SIG-M5 treated with dmso at 0.1 percent for 504 hours (cell line): ENCODE data around the gene GPR137.
"Not testable (repeated sequence)": the region's sequence is repeated elsewhere in the genome, so short reads cannot be mapped to it uniquely, and the experiment has no call there.

ENCODE experiments used
- DNase-seq: peaks from one replicate; lab custom pipeline; 2025; ENCODE audit not compliant: unreplicated experiment; lab: John Stamatoyannopoulos, UW

Gene GPR137

GRCh38 chr11:64317325-64317960 is 31.8 kb downstream of the GPR137 start, which contains the start of gene TRMT112:
TSS of gene TRMT112 (minus strand) at chr11:64317559. CDS start at chr11:64317526, 33 bp downstream.
- DNase-seq = peak; percentile 98

GRCh38 chr11:64317961-64318765 is 32.5 kb downstream of the GPR137 start, which contains the start of gene PRDX5:
TSS of gene PRDX5 (plus strand) at chr11:64318121. CDS start at chr11:64318216, 95 bp downstream.
- DNase-seq = peak; percentile 96

- peak; percentile 80 for DNase-seq
Measured at GRCh38 chr11:64318766-64319761, 33.4 kb downstream of the GPR137 start.

GRCh38 chr11:64320556-64320955 is 34.9 kb downstream of the GPR137 start:
- no peak for DNase-seq

- no peak for DNase-seq
Measured at GRCh38 chr11:64321026-64321425, 35.4 kb downstream of the GPR137 start.

GRCh38 chr11:64321533-64321932 is 35.9 kb downstream of the GPR137 start:
- DNase-seq = no peak

- no peak for DNase-seq
Measured at GRCh38 chr11:64322925-64323260, 37.2 kb downstream of the GPR137 start.

GRCh38 chr11:64323373-64323772 is 37.7 kb downstream of the GPR137 start:
- DNase-seq = no peak

GRCh38 chr11:64323984-64324383 is 38.3 kb downstream of the GPR137 start:
- not testable (repeated sequence) for DNase-seq

- DNase-seq = no peak
Measured at GRCh38 chr11:64324692-64325469, 39.2 kb downstream of the GPR137 start.

GRCh38 chr11:64327375-64327774 is 41.7 kb downstream of the GPR137 start:
- no peak for DNase-seq

- DNase-seq = no peak
Measured at GRCh38 chr11:64327993-64328392, 42.3 kb downstream of the GPR137 start.

- no peak for DNase-seq
Measured at GRCh38 chr11:64330888-64331287, 45.2 kb downstream of the GPR137 start.

- peak; percentile 71 for DNase-seq
Measured at GRCh38 chr11:64331569-64332371, 46.1 kb downstream of the GPR137 start.

- no peak for DNase-seq
Measured at GRCh38 chr11:64333556-64333955, 47.9 kb downstream of the GPR137 start.

GRCh38 chr11:64334764-64335735 is 49.4 kb downstream of the GPR137 start:
- peak; percentile 96 for DNase-seq

- DNase-seq = no peak
Measured at GRCh38 chr11:64337538-64338249, 52.0 kb downstream of the GPR137 start.

GRCh38 chr11:64338716-64339115 is 53.1 kb downstream of the GPR137 start:
- no peak for DNase-seq
